Keratinocyte (primary cell): ENCODE data around the gene DLG1.

Experiments used
- EZH2 ChIP-seq: IDR thresholded peaks from one replicate; pipeline ENCODE4 v1.6.1; 2012; ENCODE audit warnings: inconsistent platforms, mild to moderate bottlenecking, low read length, moderate library complexity
- TF ChIP-seq, protein P1 (sequence below), 3 experiments: IDR thresholded peaks in 1 of 3; conservative IDR thresholded peaks in 1 of 3; optimal IDR thresholded peaks in 1 of 3; 2 replicates in 2 of 3; 3 replicates in 1 of 3; pipeline versions ENCODE3 to v1.5.1; 2011; ENCODE audit warnings: low read length in 3 of 3, mild to moderate bottlenecking in 3 of 3, moderate library complexity in 2 of 3, control low read depth in 1 of 3, inconsistent platforms in 1 of 3; ENCODE audit not compliant: insufficient read depth in 2 of 3; ENCODE audit errors: extremely low read depth in 1 of 3

- TF ChIP-seq EZH2, result no peak
- TF ChIP-seq, protein P1, sequence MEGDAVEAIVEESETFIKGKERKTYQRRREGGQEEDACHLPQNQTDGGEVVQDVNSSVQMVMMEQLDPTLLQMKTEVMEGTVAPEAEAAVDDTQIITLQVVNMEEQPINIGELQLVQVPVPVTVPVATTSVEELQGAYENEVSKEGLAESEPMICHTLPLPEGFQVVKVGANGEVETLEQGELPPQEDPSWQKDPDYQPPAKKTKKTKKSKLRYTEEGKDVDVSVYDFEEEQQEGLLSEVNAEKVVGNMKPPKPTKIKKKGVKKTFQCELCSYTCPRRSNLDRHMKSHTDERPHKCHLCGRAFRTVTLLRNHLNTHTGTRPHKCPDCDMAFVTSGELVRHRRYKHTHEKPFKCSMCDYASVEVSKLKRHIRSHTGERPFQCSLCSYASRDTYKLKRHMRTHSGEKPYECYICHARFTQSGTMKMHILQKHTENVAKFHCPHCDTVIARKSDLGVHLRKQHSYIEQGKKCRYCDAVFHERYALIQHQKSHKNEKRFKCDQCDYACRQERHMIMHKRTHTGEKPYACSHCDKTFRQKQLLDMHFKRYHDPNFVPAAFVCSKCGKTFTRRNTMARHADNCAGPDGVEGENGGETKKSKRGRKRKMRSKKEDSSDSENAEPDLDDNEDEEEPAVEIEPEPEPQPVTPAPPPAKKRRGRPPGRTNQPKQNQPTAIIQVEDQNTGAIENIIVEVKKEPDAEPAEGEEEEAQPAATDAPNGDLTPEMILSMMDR (optimal IDR thresholded peaks at IDR 0.05 in 1 of 3, IDR thresholded peaks at IDR 0.05 in 1 of 3, conservative IDR thresholded peaks at IDR 0.05 in 1 of 3; ENCODE audit: extremely low read depth in 1 of 3, insufficient read depth in 2 of 3, low read length in 3 of 3), result no peak
Observed at GRCh38 chr3:197298945-197299854, 788 bp upstream of the DLG1 start.
